Activated CD8-positive, alpha-beta memory T cell treated with anti-CD3 and anti-CD28 coated beads for 48 hours (primary cell): ENCODE results near the gene ERFL.

ENCODE experiments used
- DNase-seq, 3 experiments: peaks; one replicate each; pipeline ENCODE4 v3.0.0-alpha.2; 2020; ENCODE audit warnings: low read depth in 2 of 3, low spot score in 2 of 3

Gene ERFL

GRCh38 chr19:41927497-41928192 lies 604 bp downstream of the ERFL start:
- no peak for DNase-seq

GRCh38 chr19:41926763-41927496 lies 1.3 kb downstream of the ERFL start:
- no peak for DNase-seq

GRCh38 chr19:41926028-41926762 lies 2.1 kb downstream of the ERFL start:
- DNase-seq = no peak

- no peak for DNase-seq
Measured at GRCh38 chr19:41925208-41926003, 2.8 kb downstream of the ERFL start.

GRCh38 chr19:41924151-41925145 lies 3.8 kb downstream of the ERFL start:
- DNase-seq = no peak

GRCh38 chr19:41923045-41923788 lies 5.0 kb downstream of the ERFL start:
- no peak for DNase-seq

GRCh38 chr19:41922585-41922984 lies 5.7 kb downstream of the ERFL start:
- DNase-seq = no peak

GRCh38 chr19:41921577-41922576 lies 6.4 kb downstream of the ERFL start:
- no peak for DNase-seq

- DNase-seq = no peak
Measured at GRCh38 chr19:41920882-41921576, 7.2 kb downstream of the ERFL start.

DNA sequence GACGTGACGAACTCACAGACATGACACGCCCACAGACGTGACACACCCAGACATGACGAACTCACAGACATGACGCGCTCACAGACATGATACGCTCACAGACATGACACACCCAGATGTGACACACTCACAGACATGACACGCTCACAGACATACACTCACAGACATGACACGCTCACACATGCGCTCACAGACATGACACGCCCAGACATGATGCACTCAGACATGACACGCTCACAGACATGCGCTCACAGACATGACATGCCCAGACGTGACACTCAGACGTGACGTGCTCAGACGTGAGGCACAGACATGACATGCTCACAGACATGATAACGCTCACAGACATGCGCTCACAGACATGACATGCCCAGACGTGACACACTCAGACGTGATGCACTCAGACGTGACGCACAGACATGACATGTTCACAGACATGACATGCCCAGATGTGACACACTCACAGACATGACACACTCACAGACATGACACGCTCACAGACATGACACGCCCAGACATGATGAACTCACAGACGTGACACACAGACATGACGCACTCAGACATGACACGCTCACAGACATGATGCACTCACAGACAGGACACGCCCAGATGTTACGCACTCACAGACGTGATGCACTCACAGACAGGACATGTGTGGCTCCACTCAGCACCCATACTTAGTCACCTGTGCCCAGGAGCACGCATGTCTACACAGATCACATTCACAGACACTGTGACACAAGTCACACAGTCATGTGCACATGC lies 8.1 kb downstream of the ERFL start:
- DNase-seq = no peak

DNA sequence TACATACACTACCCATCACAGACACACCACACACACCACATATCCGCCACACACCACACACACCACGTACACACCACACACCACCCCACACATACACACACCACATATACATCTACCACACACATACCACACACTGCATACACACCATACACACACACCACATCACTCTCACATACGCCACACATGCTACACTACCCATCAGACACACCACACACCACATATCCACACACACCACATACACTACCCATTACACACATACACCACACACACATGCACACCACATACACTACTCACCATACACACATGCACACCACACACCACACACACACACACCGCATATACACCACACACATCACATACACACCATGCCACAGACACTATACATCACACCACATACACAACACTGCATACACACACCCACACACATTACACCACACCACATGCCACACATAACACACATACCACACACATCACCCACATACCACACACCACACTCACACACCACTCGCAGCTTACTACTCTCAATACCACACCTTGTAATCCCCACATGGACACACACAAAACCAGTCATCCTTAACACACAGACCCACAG lies 9.5 kb downstream of the ERFL start:
- DNase-seq = no peak

- no peak for DNase-seq
Measured at GRCh38 chr19:41918095-41918494, 10.2 kb downstream of the ERFL start.

DNA sequence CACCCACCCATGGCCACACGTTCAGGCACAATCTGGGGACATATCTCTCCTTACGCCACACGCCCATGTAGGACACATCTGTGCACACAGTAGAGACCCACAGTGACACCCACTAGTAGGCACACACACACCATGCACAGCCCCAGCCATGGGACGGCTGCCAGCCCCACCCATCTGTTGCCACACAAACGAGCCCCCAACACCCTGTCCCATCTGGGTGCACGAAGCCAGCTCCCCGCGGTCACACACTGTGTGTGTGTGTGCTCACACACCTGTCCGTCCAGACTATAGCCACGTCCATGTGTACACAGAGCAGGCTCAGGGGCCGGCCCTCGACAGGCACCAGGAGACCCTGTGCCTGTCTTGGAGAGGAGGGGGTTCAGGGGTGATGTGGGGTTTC lies 10.6 kb downstream of the ERFL start:
- no peak for DNase-seq

DNA sequence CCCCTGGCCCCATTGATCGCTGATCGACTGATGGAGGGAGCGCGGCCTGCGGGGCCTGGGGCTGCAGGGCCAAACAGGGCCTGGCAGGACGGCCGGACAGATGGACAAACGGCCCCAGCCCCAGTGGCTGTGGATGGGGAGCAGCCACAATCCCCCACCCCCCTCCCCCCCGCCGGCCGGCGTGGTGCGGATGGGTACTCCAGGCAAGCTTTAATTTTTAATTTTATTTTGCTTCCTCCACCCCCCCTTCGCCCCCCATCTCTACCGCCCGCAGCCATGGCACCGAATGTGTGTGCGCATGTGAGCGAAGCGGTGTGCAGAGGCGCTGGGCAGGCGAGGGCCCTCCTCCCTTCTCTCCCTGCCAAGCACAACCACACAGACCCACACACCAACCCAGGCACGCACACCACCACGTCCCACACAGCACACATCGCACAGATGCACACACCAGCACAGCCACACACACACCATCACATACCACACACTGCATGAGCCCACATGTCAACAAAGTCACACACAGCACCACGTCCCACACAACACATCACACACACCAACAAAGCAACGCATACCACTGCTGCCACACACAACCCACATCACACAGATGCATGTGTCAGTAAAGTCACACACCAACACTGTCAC lies 12.4 kb downstream of the ERFL start:
- DNase-seq = no peak

GRCh38 chr19:41915021-41915775 lies 13.1 kb downstream of the ERFL start:
- no peak for DNase-seq
